ENCODE data around the gene PCID2.

PCID2 gene

GRCh38 chr13:113216254-113217048, 8.0 kb upstream of the PCID2 start:
- Histone ChIP-seq H4K20me1 (ENCODE audit: insufficient read depth, low read length) (no peaks in the 10 kb centered on the region), H3K36me3 (ENCODE audit: insufficient read depth, low read length) (peaks cover 54% of the 10 kb centered on the region), H3K79me2 (ENCODE audit: insufficient read depth, low read length) (peaks cover 85% of the 10 kb centered on the region), H3K4me1 (ENCODE audit: insufficient read depth, low read length, severe bottlenecking) (peaks cover 20% of the 10 kb centered on the region), H2AFZ (ENCODE audit: low read length) (no peak overlapping the region), H3K4me2 (ENCODE audit: low read length) (no peak overlapping the region; the same call in 1 of the 2 replicates), H3K9ac (ENCODE audit: low read length) (no peak overlapping the region), H3F3A (ENCODE audit: insufficient read depth, low read length) (no peaks in the 10 kb centered on the region), H3K9me3 (ENCODE audit: low read length) (no peaks in the 10 kb centered on the region), H3K9me2 (ENCODE audit: low read depth, low read length) (no peaks in the 10 kb centered on the region), H3K27me3 (ENCODE audit: insufficient read depth, low read length) (no peaks in the 10 kb centered on the region), H3K27ac (ENCODE audit: low read depth, low read length, poor library complexity, severe bottlenecking) (no peak overlapping the region), H3K4me3 (ENCODE audit: low read depth, low read length, poor library complexity, severe bottlenecking) (no peak overlapping the region)
- no peak for TF ChIP-seq EZH2 (IDR thresholded peaks at IDR 0.05; ENCODE audit: borderline replicate concordance, low read length)
- TF ChIP-seq CTCF (IDR thresholded peaks at IDR 0.05; ENCODE audit: low read length) = no peak

DNA sequence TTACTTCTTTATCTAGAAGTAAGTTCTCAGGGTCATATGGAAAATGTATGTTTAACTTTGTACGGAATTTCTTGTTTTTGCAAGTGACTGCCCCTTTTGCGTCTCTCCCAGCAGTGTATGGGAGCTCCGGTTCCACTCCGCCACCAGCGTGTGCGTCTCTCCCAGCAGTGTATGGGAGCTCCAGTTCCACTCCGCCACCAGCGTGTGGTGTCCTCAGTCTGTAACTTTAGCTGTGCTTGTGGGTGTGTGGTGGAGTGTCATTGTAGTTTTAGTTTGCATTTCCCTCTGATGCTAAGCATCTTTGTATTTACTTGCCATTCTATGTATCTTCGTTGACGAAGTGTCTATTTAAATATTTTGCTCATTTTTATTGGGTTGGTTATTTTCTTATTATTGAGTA, 3.3 kb upstream of the PCID2 start:
- no peaks in the 10 kb centered on the region for H3F3A ChIP-seq (ENCODE audit: insufficient read depth, low read length)
- no peaks in the 10 kb centered on the region for H4K20me1 ChIP-seq (ENCODE audit: insufficient read depth, low read length)
- H2AFZ ChIP-seq (ENCODE audit: low read length) = no peak overlapping the region
- no peak overlapping the region for H3K9ac ChIP-seq (ENCODE audit: low read length)
- H3K27me3 ChIP-seq (ENCODE audit: insufficient read depth, low read length) = no peaks in the 10 kb centered on the region
- H3K79me2 ChIP-seq (ENCODE audit: insufficient read depth, low read length) = peaks cover 83% of the 10 kb centered on the region
- no peak overlapping the region for H3K27ac ChIP-seq (ENCODE audit: low read depth, low read length, poor library complexity, severe bottlenecking)
- TF ChIP-seq EZH2 (IDR thresholded peaks at IDR 0.05; ENCODE audit: borderline replicate concordance, low read length) (no peak), CTCF (IDR thresholded peaks at IDR 0.05; ENCODE audit: low read length) (peak; percentile 32; the same call in 1 of the 2 replicates)
- peaks cover 35% of the 10 kb centered on the region for H3K36me3 ChIP-seq (ENCODE audit: insufficient read depth, low read length)
- H3K9me3 ChIP-seq (ENCODE audit: low read length) = no peaks in the 10 kb centered on the region
- H3K4me3 ChIP-seq (ENCODE audit: low read depth, low read length, poor library complexity, severe bottlenecking) = no peak overlapping the region
- H3K4me2 ChIP-seq (ENCODE audit: low read length) = no peak overlapping the region
- peaks cover 43% of the 10 kb centered on the region for H3K4me1 ChIP-seq (ENCODE audit: insufficient read depth, low read length, severe bottlenecking)
- no peaks in the 10 kb centered on the region for H3K9me2 ChIP-seq (ENCODE audit: low read depth, low read length)

GRCh38 chr13:113210833-113211232, 2.4 kb upstream of the PCID2 start:
- TF ChIP-seq CTCF (IDR thresholded peaks at IDR 0.05; ENCODE audit: low read length) = no peak
- TF ChIP-seq EZH2 (IDR thresholded peaks at IDR 0.05; ENCODE audit: borderline replicate concordance, low read length) = no peak
- Histone ChIP-seq H3K9me2 (ENCODE audit: low read depth, low read length) (no peaks in the 10 kb centered on the region), H3K27me3 (ENCODE audit: insufficient read depth, low read length) (no peaks in the 10 kb centered on the region), H3K4me1 (ENCODE audit: insufficient read depth, low read length, severe bottlenecking) (peaks cover 41% of the 10 kb centered on the region), H3K9ac (ENCODE audit: low read length) (peak overlapping the region; percentile 70; the same call in 1 of the 2 replicates), H3K36me3 (ENCODE audit: insufficient read depth, low read length) (peaks cover 44% of the 10 kb centered on the region), H3K79me2 (ENCODE audit: insufficient read depth, low read length) (peaks cover 83% of the 10 kb centered on the region), H3F3A (ENCODE audit: insufficient read depth, low read length) (no peaks in the 10 kb centered on the region), H2AFZ (ENCODE audit: low read length) (no peak overlapping the region), H4K20me1 (ENCODE audit: insufficient read depth, low read length) (no peaks in the 10 kb centered on the region), H3K4me2 (ENCODE audit: low read length) (peak overlapping the region; percentile 75), H3K27ac (ENCODE audit: low read depth, low read length, poor library complexity, severe bottlenecking) (no peak overlapping the region), H3K9me3 (ENCODE audit: low read length) (no peaks in the 10 kb centered on the region), H3K4me3 (ENCODE audit: low read depth, low read length, poor library complexity, severe bottlenecking) (peak overlapping the region; percentile 76)

Measured in OCI-LY1 (cell line).